Activated CD4-positive, alpha-beta T cell treated with anti-CD3 and anti-CD28 coated beads for 36 hours (primary cell): ENCODE results near the gene ST6GALNAC3. TPM values are rescaled to one million over a fixed set of nuclear protein-coding genes. Genes with fewer than 3 reads are reported as not detected.

Source experiments
- ATAC-seq: fragments of 200-7000 bp; cut with Tn5 transposase; one replicate; pipeline ENCODE4 v1.10.0; 2021; ENCODE audit warnings: mild to moderate bottlenecking, moderate library complexity
- CTCF ChIA-PET: fragments of 350-600 bp; sonication (Branson Sonifier 250); formaldehyde crosslinking; loops from one replicate; lab custom pipeline; 2021; ENCODE audit warnings: antibody characterized with exemption; lab: Charles Lee
- POLR2A ChIA-PET: fragments of 350-600 bp; sonication (Branson Sonifier 250); formaldehyde crosslinking; loops from one replicate; lab custom pipeline; 2021; ENCODE audit warnings: antibody characterized with exemption, inconsistent platforms; lab: Charles Lee
- DNase-seq: peaks from one replicate; pipeline ENCODE4 v3.0.0-alpha.2; 2020
- H3K27ac Mint-ChIP-seq: one replicate; pipeline ENCODE4 v1.8.0; 2021; ENCODE audit warnings: mixed read lengths
- H3K27me3 Mint-ChIP-seq: one replicate; pipeline ENCODE4 v1.8.0; 2021; ENCODE audit warnings: mixed read lengths
- H3K36me3 Mint-ChIP-seq: one replicate; pipeline ENCODE4 v1.8.0; 2021; ENCODE audit warnings: low read depth, mixed read lengths
- H3K4me1 Mint-ChIP-seq: one replicate; pipeline ENCODE4 v1.8.0; 2021; ENCODE audit warnings: mixed read lengths
- H3K4me3 Mint-ChIP-seq: one replicate; pipeline ENCODE4 v1.8.0; 2021; ENCODE audit warnings: mild to moderate bottlenecking, moderate library complexity, mixed read lengths
- H3K9me3 Mint-ChIP-seq: one replicate; pipeline ENCODE4 v1.8.0; 2021; ENCODE audit warnings: low read depth, mixed read lengths
- intact Hi-C, 2 experiments: fragments of 100-400 bp; cut with DNase I in 1 of 2; cut with micrococcal nuclease in 1 of 2; formaldehyde crosslinking; loops; one replicate each; pipeline versions ENCODE4 v1.14.2 to v1.15.1; 2022 to 2024; cut with DNase I, micrococcal nuclease
- total RNA-seq, 2 experiments: library from RNA; stranded (reverse); gene quantifications; one replicate each; pipeline ENCODE4 v1.2.3, GENCODE V29; 2021

Gene ST6GALNAC3
- total RNA-seq, 2 experiments from 2014 or later: 0.73 to 1.1 TPM

DNA sequence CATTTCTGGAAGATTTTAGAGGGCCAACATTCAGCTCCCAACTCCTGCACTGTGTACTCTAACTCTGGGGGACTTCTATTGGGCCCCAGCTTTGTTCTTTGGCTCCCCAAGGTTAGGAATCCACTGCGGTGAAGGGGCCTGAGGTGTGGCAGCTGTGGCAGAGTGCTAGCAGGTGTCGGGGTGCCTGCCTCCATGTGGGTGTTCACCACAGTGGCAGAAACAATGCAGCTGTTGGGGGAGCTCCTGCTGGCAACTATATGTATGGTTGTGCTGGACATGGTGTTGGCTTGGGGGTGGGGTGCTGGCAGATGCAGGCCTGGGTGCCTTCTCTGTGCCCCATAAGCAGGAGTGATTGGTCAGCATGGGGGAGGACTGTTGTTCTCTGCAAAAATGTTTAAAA is 95.5 kb downstream of the ST6GALNAC3 start:
- intact Hi-C loops: no loop called here
- peaks cover 15% of the 10 kb centered on the region for H3K9me3 Mint-ChIP-seq
- POLR2A ChIA-PET: no interaction called here
- peaks cover 2% of the 10 kb centered on the region for H3K36me3 Mint-ChIP-seq
- no peaks in the 10 kb centered on the region for H3K27me3 Mint-ChIP-seq
- no peaks in the 10 kb centered on the region for H3K4me1 Mint-ChIP-seq
- CTCF ChIA-PET: interaction anchor here (1.7 kb wide), 1 partner anchor 16 kb away, joined by 7 read pairs; no protein-coding TSS in a partner anchor
- DNase-seq: no peak
- H3K27ac Mint-ChIP-seq: no peak overlapping the region
- ATAC-seq: no peak
- no peak overlapping the region for H3K4me3 Mint-ChIP-seq

DNA sequence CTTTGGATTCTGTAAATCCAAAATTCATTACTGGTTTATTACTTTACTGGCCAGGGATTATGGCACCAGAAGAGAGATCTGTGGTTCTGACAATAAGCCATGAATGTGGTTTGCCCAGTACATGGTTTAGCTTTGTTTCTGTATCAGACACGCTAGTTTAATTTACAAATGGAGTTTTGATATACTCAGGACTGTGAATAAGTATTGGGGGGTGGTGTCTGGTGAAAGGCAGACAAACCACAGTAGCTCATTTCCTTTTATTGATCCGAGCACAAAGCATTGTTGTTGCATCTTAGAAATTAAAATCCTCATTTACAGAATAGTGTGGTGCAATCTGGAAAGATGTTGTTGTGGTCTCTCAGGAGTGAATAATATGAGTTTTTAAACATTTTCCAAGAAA is 96.0 kb downstream of the ST6GALNAC3 start:
- intact Hi-C loops: no loop called here
- ChIA-PET POLR2A (no interaction called here), CTCF (interaction anchor here (0.6 to 1.7 kb wide), 2 partner anchors 16 to 477 kb away, joined by 3 to 7 read pairs; no protein-coding TSS in a partner anchor)
- Mint-ChIP-seq H3K4me3 (no peak overlapping the region), H3K27me3 (no peaks in the 10 kb centered on the region), H3K4me1 (no peaks in the 10 kb centered on the region), H3K9me3 (peaks cover 15% of the 10 kb centered on the region), H3K27ac (no peak overlapping the region), H3K36me3 (peaks cover 2% of the 10 kb centered on the region)
- ATAC-seq: no peak
- no peak for DNase-seq

DNA sequence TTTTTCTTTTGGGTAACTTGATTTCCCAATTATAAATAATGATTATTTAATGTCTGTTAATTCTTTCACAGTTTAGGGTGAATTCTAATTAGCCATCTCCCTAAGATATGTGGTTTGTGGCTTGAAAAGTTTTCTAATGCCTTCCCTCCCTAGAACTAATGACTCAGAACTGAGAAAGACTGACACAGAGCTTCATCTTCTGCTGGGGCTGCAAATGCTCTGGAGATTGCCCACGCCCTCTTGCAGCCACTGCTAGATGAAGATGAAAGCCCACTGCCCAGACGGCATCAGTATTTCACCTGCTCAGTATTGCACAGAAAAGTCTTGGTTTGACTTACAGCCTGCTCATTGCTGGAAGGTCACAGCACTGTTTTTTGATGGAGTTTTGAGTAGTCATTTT is 101.5 kb downstream of the ST6GALNAC3 start:
- peak; percentile 49 for DNase-seq
- no peak overlapping the region for H3K27ac Mint-ChIP-seq
- H3K27me3 Mint-ChIP-seq: no peaks in the 10 kb centered on the region
- no peak overlapping the region for H3K4me3 Mint-ChIP-seq
- ATAC-seq: peak; percentile 95
- H3K36me3 Mint-ChIP-seq: no peaks in the 10 kb centered on the region
- intact Hi-C loops: no loop called here
- POLR2A ChIA-PET: no interaction called here
- peaks cover 3% of the 10 kb centered on the region for H3K9me3 Mint-ChIP-seq
- CTCF ChIA-PET: interaction anchor here (0.8 kb wide), 1 partner anchor 255 kb away, joined by 3 read pairs; no protein-coding TSS in a partner anchor
- H3K4me1 Mint-ChIP-seq: peaks cover 15% of the 10 kb centered on the region

DNA sequence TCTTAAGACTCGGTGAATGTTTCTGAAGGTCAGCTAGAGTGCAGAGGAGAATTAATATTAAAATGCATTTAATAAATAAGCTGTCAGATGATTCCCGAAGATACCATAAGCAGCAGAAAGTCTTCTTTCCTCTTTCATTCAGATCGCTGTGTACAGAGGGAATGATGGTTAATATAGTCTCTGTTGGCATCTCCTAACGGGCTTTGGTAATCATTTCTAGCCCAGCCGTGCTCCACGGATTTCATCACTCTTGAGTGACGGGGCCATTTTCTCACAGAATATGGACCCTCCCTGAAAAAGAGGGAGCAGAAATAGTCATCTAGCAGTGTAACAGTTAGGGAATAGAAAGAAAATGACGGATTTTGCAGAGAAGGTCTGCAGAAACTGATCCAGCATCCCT is 103.1 kb downstream of the ST6GALNAC3 start:
- POLR2A ChIA-PET: no interaction called here
- CTCF ChIA-PET: no interaction called here
- peaks cover 3% of the 10 kb centered on the region for H3K9me3 Mint-ChIP-seq
- no peak overlapping the region for H3K27ac Mint-ChIP-seq
- peaks cover 15% of the 10 kb centered on the region for H3K4me1 Mint-ChIP-seq
- intact Hi-C loops: no loop called here
- no peaks in the 10 kb centered on the region for H3K27me3 Mint-ChIP-seq
- DNase-seq (no peak), ATAC-seq (no peak)
- no peak overlapping the region for H3K4me3 Mint-ChIP-seq
- H3K36me3 Mint-ChIP-seq: no peaks in the 10 kb centered on the region

DNA sequence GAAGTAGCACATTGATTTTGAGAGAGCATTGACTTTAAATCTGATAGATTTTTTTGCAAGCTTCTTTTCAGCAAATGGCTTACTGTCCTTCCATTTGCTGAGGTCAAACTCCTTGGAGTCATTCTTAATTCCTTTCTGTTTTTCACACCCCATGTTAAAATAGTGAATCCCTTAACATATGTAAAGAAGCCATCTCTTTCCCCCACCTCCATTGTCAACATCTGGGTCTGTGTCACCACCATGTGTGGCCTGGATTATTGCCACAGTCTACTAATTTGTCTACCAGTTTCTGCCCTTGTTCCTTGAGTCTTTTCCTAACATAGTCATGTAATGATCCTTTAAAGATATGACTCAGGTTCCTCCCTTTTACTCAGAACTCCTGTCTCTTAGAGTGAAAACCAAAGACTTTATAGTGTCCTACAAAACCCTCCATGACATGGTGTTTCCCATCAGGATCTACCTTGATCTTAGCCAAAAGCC is 104.7 kb downstream of the ST6GALNAC3 start:
- no peak for ATAC-seq
- CTCF ChIA-PET: no interaction called here
- no peaks in the 10 kb centered on the region for H3K36me3 Mint-ChIP-seq

DNA sequence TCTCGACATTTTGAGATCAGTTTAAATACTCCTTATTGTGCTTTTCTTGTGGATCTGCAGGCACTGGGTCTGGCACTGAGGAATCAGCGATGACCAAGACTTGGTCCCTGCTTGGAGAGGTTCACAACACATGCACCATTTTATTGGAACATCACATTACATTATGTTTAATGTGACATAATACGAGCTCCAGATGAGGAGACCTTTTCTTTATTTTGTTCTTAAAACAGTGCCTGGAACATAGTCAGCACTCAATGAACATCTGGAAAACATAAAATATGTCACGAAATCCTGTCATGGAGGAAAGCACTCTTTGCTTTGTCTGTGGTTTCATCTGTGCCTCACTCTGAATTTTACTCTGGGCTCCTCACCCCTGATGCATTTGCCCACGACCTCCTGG is 110.7 kb downstream of the ST6GALNAC3 start:
- no peak overlapping the region for H3K4me3 Mint-ChIP-seq

More for the DNA sequence above, 104.7 kb downstream of the ST6GALNAC3 start:
- POLR2A ChIA-PET: no interaction called here
- Mint-ChIP-seq H3K27ac (no peak overlapping the region), H3K27me3 (no peaks in the 10 kb centered on the region), H3K9me3 (no peaks in the 10 kb centered on the region), H3K4me3 (no peak overlapping the region), H3K4me1 (peaks cover 15% of the 10 kb centered on the region)
- no peak for DNase-seq
- intact Hi-C loops: no loop called here

DNA sequence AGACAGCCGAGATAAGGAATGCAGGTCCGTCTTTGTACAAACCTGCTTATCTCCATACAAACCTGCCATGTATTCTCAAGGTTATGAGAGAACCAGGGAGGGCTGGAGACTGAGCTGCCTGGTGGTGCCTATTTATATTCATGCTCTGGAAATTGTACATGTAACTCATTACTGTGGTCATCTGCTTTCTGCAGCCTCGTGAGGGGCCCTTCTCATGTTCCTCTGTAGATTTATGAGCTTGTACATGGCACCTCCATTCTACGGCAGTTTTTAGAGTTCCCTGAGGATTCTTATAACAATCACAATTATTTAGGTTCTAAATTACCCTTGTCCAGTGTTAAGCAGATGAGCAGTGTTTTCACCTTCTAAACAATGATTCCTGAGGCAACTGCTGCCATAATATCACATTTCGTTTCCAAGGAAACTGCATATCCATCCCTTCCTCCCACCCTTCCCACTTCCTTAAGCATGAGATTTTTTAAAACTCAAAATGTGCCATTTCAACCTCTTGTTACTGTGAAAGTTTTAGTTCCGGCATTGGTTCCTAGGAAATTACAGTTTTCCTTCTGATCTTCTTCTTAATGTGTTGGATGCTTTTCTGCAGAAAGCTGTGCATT is 112.1 kb downstream of the ST6GALNAC3 start:
- no peaks in the 10 kb centered on the region for H3K36me3 Mint-ChIP-seq
- intact Hi-C loops: no loop called here
- H3K4me1 Mint-ChIP-seq: no peaks in the 10 kb centered on the region
- no peaks in the 10 kb centered on the region for H3K9me3 Mint-ChIP-seq
- H3K27me3 Mint-ChIP-seq: no peaks in the 10 kb centered on the region
- DNase-seq (no peak), ATAC-seq (no peak)
- CTCF ChIA-PET: interaction anchor here (1.1 kb wide), 1 partner anchor 32 kb away, joined by 3 read pairs; no protein-coding TSS in a partner anchor
- POLR2A ChIA-PET: no interaction called here
- H3K27ac Mint-ChIP-seq: no peak overlapping the region
- no peak overlapping the region for H3K4me3 Mint-ChIP-seq

More for the DNA sequence above, 110.7 kb downstream of the ST6GALNAC3 start:
- intact Hi-C loops: no loop called here
- no peak overlapping the region for H3K27ac Mint-ChIP-seq
- H3K9me3 Mint-ChIP-seq: no peaks in the 10 kb centered on the region
- no peaks in the 10 kb centered on the region for H3K4me1 Mint-ChIP-seq
- ChIA-PET CTCF (no interaction called here), POLR2A (no interaction called here)
- no peaks in the 10 kb centered on the region for H3K27me3 Mint-ChIP-seq
- H3K36me3 Mint-ChIP-seq: no peaks in the 10 kb centered on the region
- DNase-seq (no peak), ATAC-seq (no peak)

DNA sequence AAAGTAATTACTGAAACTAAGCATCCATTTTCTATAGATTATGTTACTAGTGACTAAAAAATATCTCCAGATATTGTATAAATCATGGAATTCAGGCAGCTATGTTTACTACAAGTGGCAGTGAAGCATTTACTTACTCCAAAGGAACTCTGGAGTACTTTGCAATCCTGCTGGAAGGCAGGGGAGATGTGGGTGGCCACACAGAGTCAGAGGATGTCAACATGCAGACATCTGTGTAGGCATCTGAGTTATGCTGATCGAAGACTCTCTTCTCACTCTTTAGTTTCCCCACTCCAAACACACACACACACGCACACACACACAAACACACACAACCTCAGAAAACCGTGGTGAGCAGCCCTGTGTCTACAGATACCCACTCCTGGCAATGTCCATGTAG is 112.9 kb downstream of the ST6GALNAC3 start:
- Mint-ChIP-seq H3K27me3 (no peaks in the 10 kb centered on the region), H3K4me3 (no peak overlapping the region), H3K27ac (no peak overlapping the region), H3K9me3 (no peaks in the 10 kb centered on the region), H3K4me1 (no peaks in the 10 kb centered on the region), H3K36me3 (no peaks in the 10 kb centered on the region)
- intact Hi-C loops: no loop called here
- CTCF ChIA-PET: interaction anchor here (1.1 kb wide), 1 partner anchor 32 kb away, joined by 3 read pairs; no protein-coding TSS in a partner anchor
- POLR2A ChIA-PET: no interaction called here
- ATAC-seq: no peak
- DNase-seq: no peak

DNA sequence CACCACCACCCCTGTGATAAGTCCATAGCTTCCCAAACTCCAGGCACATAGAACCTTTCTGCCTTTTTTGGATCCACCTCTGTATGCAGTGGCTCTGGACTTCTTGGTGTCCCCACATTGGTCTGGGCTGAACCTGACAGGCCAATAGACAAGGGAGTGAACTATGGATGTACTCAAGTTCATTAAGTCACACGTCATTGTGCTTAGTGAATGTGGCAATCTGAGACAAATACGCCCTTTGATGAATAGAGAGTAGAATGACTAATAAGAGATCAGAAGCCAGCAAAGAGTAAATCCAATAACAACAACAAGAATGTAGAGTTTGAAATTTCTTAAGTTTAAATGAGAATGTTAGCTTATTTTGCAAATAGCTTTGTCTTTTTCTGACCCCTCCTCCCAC is 114.8 kb downstream of the ST6GALNAC3 start:
- no peak overlapping the region for H3K4me3 Mint-ChIP-seq
- no peak for ATAC-seq
- no peaks in the 10 kb centered on the region for H3K9me3 Mint-ChIP-seq
- no peaks in the 10 kb centered on the region for H3K27me3 Mint-ChIP-seq
- no peak for DNase-seq
- intact Hi-C loops: no loop called here
- H3K36me3 Mint-ChIP-seq: no peaks in the 10 kb centered on the region
- POLR2A ChIA-PET: no interaction called here
- CTCF ChIA-PET: no interaction called here
- no peaks in the 10 kb centered on the region for H3K4me1 Mint-ChIP-seq
- no peak overlapping the region for H3K27ac Mint-ChIP-seq

DNA sequence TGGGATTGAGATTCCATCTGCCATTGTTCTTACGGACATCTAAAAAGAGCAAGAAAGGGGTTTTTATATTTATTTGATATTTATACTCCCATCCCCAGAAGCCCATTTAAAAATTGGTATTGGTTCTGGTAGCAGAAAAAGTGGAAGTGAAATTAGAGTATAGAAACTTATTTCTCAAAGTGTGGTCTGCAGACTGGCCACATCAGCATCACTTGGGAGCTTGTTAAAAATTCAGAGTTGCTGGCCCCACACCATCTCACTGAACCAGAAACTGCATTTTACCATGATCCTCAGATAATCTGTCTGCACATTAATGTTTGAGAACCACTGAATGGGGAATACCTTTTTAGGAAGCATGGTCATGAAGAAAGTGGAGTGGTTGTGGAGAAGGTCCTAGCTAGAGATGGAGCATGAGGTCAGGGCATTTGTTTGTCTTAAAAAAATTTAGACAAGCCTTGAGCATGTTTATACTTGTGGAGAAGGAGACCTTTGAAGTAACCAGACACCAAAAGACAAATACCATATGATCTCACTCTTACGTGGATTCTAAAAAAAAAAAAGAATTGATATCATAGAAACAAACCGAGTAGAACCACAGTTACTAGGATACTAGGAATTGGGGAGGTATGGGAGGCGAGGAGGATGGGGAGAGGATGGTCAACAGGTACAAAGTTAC is 116.3 kb downstream of the ST6GALNAC3 start:
- POLR2A ChIA-PET: interaction anchor here (0.6 kb wide), 1 partner anchor 17 kb away, joined by 15 read pairs; no protein-coding TSS in a partner anchor
- no peaks in the 10 kb centered on the region for H3K27me3 Mint-ChIP-seq
- ATAC-seq (no peak), DNase-seq (no peak)
- H3K4me1 Mint-ChIP-seq: no peaks in the 10 kb centered on the region
- H3K27ac Mint-ChIP-seq: no peak overlapping the region
- intact Hi-C loops: no loop called here
- no peaks in the 10 kb centered on the region for H3K36me3 Mint-ChIP-seq
- H3K4me3 Mint-ChIP-seq: no peak overlapping the region
- H3K9me3 Mint-ChIP-seq: no peaks in the 10 kb centered on the region
- CTCF ChIA-PET: interaction anchor here (1.0 kb wide), 1 partner anchor 136 kb away, joined by 4 read pairs; no protein-coding TSS in a partner anchor

DNA sequence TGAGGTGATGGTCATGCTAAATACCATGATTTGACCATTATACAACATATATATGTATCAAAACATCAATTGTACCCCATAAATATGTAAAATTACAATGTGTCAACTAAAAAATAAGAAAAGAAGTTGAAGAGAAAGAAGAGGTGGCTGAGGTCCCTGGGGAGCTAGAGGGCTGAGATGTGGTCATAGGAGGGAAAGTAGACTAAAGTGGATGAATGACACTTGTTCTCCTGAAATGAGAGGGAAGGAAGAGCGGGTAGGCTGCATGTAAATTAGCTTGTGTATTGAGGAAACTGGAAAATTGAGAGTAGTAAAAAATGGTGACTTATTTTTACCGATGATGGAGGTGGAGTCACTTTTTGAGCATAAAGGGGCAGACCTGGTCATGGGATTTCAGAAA is 117.0 kb downstream of the ST6GALNAC3 start:
- POLR2A ChIA-PET: interaction anchor here (0.6 kb wide), 1 partner anchor 16 kb away, joined by 15 read pairs; no protein-coding TSS in a partner anchor
- Mint-ChIP-seq H3K9me3 (no peaks in the 10 kb centered on the region), H3K4me1 (no peaks in the 10 kb centered on the region), H3K27me3 (no peaks in the 10 kb centered on the region), H3K4me3 (no peak overlapping the region), H3K27ac (no peak overlapping the region), H3K36me3 (no peaks in the 10 kb centered on the region)
- DNase-seq: no peak
- intact Hi-C loops: no loop called here
- CTCF ChIA-PET: interaction anchor here (1.0 kb wide), 1 partner anchor 135 kb away, joined by 4 read pairs; no protein-coding TSS in a partner anchor
- ATAC-seq: no peak
